ENCODE data around the gene SLC15A1.

DNA sequence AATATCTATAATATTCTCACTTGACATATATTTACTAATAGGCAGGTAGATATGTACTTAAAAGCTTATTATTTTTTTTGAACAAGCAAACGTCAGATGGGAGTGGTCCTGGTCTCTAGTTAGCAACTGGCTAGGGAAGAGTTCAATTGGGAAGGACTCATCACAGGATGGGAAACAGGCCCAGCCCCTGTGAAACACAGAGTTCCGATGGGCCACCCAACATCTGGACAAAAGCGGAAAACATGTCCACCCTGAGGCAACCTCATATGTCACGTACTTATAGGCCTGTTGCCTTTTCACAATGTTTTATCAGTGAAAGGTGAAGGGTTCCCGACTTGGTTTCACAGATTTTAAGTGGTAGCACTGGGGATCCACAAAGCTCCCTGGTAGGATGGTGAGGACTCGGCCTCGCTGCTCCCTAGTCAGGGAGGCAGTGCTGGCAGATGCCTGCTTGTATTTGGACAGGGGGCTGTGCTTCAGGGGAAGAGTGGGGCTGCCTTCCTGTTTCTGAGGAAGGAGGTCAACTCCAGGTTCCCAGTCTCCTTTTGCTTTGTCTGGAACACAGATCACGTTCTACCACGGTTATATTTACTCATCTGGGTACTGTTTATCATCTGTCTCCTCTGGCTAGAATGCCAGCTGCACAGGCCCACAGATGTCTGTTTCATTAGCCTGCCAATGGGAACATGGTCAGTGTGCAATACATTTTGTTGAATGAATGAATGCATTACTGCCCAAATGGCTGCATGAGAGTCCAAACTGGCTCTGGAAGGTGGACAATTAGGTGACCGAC is 49.4 kb upstream of the SLC15A1 start:
- TF ChIP-seq CTCF (conservative IDR thresholded peaks at IDR 0.05; ENCODE audit: low read length) (no peak), EZH2phosphoT487 (IDR thresholded peaks at IDR 0.05; ENCODE audit: borderline replicate concordance, low read depth, low read length) (no peak)

Data from OCI-LY7 (cell line).